HG03469 (cell line): ENCODE results near the gene TBX4.
"Not testable (repeated sequence)": the region's sequence is repeated elsewhere in the genome, so short reads cannot be mapped to it uniquely, and the experiment has no call there.

Source experiments
- ATAC-seq: cut with Tn5 transposase; IDR thresholded peaks from one replicate; pipeline ENCODE4 v1.9.1; 2021; ENCODE audit warnings: mild to moderate bottlenecking, moderate library complexity, moderate number of reproducible peaks; ENCODE audit not compliant: unreplicated experiment

Gene TBX4

DNA sequence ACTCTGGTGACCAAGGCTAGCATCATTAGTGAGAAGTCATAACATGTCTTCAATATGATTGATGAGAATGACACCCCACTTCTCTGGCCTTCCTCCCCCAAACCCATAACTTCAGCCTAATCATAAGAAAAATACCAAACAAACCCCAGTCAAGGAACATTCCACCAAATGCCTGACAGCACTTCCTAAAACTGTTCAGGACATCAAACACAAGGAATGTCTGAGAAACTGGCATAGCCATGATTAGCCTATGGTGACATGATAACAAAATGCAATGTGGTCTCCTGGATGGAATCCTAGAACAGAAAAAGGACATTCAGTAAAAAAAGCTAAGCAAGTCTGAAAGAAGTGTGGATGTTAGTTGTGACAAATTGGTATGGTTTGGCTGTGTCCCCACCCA, 24.7 kb upstream of the TBX4 start:
- no peak for ATAC-seq

DNA sequence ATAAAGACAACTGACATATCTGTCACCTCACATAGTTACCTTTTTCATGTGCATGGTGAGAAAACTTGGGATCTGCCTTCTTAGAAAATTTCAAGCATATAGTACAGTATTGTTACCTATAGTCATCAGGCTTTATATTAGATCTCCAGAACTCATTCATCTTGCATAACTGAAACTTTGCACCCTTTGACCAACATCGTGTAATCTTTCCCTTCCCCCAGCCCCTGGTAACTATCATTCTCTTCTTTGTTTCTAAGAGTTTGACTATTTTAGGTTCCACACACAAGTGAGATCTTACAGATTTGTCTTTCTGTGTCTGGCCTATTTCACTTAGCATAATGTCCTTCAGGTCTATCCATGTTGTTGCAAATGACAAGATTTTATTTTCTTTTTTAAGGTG, 22.9 kb upstream of the TBX4 start:
- ATAC-seq, result no peak

DNA sequence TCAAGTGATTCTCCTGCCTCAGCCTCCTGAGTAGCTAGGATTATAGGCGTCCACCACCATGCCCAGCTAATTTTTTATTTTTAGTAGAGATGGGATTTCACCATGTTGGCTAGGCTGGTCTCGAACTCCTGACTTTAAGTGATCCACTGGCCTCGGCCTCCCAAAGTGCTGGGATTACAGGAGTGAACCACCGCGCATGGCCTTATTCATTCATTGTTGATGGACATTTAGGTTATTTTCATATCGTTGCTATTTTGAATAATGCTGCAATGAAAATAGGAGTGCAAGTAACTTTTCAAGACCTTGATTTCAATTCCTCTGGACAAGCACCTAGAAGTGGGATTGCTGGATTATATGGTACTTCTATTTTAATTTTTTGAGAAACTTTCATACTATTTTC, 22.4 kb upstream of the TBX4 start:
- ATAC-seq, result not testable (repeated sequence)

DNA sequence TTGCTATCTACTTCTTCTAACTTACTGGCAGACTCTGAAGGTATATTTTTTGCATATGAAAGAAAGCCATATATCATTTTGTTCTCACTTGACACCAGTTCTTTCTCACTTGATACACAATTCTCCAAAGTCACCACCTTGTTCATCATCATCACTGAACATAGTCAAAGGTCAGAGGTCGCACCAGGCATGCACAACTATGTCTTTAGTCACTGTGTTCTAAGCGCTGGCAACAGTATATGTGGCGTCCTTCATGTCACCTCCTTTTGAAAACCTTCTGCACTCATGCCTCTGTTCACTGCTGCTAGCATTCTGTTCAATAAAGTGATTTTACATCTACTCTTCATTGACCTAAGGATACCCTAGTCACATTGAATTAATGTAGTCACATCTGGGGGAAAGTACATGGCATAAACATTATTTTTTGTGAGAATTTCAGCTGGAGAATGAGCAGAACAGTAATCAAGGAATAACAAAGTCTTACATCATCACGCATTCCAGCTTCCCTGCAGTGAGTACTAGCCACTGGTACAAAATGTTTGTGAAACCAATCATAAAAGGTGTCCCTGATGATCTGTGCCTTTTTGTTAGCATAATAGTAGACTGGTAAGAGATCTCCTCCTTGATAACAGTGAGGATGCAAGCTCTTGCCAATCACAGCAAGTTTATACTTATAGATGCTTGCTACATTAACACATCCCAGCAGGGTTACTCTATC, 20.5 kb upstream of the TBX4 start:
- no peak for ATAC-seq

DNA sequence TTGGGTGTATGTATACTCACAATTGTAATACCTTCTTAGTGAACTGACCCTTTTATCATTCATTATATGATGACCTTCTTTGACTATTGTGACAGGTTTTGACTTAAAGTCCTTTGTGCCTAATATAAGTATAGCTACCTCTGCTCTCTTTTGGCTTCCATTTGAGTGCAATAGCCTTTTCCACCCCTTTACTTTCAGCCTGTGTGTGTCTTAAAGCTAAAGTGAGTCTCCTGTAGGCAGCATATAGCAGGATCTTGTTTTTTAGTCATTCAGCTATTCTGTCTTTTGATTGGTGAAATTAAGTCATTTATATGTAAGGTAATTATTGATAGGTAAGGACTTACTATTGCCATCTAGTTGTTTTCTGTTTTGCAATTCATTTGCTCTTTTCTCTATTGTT, 15.9 kb upstream of the TBX4 start:
- no peak for ATAC-seq

DNA sequence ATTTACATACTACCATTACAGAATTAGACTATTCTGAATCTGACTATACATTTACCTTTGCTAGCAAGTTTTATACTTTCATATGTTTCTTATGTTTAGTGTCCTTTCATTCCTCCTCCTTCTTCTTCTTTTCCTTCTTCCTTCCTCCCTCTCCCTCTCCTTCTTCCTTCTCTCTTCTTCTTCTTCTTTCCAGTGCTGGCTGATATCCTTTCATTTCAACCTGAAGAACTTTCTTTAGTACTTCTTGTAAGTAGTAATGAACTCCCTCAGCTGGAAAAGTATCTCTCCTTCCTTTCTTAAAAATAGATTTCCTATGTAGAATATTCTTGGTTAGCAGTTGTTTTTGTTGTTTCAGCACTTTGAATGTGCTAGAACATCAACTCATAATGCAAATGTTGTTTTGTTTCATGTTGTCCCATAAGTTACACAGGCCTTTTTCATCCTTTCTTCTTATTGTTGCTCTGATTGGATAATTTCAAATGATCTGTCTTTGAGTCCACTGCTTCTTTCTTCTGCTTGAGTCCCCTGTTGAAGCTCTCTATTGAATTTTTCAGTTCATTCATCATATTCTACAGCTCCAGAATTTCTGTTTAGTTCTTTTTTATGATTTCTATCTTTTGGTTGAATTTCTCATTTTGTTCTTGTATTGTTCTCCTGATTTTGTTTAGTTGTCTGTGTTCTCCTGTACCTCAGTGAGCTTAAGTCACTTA, 15.1 kb upstream of the TBX4 start:
- ATAC-seq, result no peak

GRCh38 chr17:61440697-61441096, 11.5 kb upstream of the TBX4 start:
- ATAC-seq, result no peak

DNA sequence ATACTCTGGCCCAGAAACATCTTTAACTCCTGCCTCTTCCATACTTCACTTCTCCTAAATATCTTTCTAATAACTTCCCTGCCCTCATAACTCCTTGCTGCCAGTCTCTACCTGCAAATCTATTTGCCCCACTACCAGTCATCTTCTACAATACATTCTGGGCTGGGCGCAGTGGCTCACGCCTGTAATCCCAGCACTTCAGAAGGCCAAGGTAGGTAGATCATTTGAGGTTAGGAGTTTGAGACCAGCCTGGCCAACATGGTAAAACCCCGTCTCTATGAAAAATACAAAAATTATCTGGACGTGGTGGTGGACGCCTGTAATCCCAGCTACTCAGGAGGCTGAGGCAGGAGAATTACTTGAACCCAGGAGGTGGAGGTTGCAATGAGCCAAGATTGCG, 10.7 kb upstream of the TBX4 start:
- not testable (repeated sequence) for ATAC-seq

DNA sequence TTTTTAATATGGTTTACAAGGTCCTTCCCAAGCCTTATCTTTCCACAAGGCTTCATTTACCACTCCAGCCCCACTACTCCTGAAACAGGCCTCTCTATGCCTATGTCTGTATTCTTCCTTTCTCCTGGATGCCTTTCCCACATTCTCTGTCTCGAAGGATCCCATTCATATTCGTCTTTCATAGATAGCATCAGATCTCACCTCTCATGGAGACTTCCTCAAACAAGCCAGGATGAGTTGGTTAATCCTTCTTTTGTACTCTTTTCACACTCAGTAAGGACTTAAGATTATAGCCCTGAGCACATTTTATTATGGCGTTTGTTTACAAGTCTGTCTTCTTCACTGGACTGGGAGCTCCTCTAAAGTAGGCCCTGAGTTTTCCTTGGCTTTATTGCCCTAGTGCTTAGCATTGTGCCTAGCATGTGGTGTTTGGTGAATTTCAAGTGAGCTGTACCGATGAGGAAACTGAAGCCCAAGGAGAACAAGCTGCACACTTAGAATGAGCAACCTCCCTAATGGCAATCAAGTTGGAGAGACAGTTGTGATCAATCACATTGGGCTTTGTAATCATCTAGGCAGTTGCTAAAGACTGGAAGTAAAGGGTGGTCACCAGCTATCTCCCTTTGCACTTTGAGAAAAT, 10.0 kb upstream of the TBX4 start:
- ATAC-seq, result no peak

DNA sequence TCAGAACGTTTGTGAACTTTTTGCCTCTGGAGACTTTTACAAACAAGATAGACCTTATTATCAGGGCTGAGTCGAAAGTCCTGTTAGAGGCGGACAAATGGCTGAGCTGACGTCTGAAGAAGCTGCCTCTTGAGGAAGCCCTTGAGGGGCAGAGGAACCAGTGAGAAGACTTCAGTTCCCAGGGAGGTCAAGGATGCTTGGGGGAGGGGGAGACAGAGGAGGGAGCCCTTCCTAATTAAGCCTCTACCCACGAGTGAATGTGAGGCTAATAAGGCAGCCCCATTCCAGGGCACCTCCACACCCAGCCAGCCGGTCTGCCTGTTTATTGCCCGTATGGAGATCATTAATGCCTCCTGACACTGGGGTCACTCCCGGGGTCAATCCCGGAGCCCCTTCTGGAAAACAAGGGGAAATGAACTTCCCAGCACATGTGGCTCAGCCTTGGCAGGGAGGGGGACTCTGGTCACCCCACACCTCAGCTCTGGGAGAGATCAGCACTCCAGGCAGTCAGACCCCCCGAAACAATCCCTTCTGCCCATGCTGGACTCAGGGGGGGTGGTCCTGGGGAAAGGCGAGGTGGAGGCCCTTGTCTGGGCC, 9.2 kb upstream of the TBX4 start:
- no peak for ATAC-seq

DNA sequence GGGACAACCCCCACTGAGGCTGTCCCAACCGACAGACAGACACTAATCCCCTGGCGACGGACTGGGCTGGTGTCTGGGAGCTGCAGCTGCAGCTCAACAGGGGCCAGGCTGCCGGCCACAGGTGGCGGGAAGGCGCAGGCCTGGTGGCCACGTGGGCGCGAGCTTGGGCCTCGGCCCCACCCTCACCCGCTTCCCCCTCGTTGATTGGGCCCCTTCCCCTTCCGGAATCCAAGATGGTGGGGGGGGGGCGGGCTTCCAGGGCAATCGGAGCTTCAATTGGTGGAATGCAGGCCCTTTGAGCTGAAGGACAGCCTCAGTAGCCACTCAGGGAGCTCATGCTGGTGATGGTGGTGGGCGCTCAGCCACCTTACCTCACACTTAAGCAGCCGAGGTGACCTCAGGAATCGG, 8.7 kb upstream of the TBX4 start:
- ATAC-seq, result no peak

- ATAC-seq, result no peak
Measured at GRCh38 chr17:61444075-61444474, 8.1 kb upstream of the TBX4 start.

DNA sequence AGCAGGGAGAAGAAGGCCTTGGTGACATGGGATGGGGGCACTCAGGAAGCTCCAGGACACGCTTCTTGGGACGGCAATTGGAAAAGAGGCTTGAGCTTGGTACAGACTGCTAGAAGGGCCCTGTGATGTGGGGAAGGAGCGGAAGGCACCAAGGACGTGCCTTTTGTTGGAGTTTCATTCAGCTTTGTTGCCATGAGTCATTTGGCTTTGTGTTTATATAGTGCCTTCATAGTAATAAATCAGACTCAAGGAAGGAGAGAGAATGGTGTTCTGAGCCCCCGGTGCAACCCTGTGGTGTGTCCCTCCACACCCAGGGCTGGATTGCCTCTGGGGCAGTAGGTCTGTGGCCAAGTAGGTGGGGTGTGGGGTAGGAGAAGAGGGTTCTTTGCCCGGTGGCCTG, 7.4 kb upstream of the TBX4 start:
- ATAC-seq, result no peak

DNA sequence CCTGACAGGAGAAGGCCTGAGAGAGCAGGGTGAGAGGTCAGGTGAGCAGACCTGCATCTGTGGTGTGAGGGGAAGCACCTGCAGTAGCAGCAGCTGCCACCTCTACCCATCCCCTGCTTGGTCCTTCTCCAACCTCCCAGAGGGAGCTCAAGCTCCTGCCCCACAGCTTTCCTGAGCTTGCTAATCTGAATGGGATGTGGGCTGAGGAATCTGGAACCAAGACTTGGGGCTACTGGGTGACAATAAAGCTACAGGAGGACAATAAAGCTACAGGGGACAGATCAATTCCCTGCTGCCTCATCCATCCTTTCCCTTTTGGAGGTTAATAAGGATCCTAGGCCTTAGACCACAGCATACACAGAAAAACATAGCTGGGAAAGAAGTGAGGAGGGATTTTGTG, 4.9 kb upstream of the TBX4 start:
- no peak for ATAC-seq

GRCh38 chr17:61448042-61448441, 4.2 kb upstream of the TBX4 start:
- ATAC-seq, result no peak

DNA sequence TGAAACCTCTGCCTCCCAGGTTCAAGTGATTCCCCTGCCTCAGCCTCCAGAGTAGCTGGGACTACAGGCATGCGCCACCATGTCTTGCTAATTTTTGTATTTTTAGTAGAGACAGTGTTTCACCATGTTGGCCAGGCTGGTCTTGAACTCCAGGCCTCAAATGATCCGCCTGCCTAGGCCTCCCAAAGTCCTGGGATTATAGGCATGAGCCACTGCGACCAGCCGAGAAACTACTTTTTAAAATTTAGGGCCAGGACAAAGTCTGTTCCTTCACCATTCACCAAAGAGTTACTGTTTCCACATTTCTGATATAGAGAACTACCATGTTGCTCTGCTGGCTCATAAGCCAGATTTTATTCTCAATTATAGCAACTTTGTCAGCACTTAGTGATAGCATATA, 3.1 kb upstream of the TBX4 start:
- not testable (repeated sequence) for ATAC-seq

DNA sequence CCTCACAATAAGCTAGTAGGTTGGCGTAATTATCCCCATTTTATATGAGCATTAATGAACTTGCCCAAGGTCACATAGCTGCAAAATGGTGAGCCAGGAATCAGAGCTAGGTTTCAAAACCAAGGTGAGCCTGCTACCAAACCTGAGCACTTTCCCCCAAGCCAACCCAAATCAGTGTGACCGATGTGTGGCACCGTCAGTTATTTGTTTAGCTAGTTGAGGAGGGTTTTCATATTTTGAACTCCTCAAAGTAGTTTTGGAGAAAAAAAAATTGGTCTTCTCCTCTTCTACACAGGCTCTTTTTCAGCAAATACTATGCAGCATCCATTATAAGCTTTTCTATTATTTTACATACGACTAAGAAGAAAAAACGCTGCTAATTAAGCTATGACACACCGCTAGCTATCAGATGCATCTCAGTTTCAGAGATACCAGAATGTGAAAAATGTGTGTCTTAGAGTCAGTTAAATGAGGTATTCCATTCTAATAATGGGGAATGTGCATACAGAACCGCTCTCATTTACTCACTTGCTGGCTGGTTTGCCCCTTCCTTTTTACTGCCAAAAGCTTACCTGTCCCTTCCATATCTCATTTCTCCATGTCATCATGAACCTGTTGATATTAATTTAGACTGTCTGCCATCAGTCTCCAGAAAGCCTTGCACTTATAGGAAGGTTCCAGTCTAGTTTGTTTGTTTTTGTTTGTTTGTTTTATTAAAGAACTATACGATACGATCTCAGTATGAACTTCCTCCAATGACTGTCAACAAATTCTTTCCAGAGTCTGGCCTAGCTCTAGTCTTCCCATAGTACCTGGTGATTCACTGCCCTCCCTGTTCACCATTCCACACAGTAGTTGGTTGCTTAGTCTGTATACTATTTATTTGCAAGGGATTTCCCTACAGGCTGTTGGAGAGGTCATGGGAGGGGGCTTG, 2.2 kb upstream of the TBX4 start:
- no peak for ATAC-seq

DNA sequence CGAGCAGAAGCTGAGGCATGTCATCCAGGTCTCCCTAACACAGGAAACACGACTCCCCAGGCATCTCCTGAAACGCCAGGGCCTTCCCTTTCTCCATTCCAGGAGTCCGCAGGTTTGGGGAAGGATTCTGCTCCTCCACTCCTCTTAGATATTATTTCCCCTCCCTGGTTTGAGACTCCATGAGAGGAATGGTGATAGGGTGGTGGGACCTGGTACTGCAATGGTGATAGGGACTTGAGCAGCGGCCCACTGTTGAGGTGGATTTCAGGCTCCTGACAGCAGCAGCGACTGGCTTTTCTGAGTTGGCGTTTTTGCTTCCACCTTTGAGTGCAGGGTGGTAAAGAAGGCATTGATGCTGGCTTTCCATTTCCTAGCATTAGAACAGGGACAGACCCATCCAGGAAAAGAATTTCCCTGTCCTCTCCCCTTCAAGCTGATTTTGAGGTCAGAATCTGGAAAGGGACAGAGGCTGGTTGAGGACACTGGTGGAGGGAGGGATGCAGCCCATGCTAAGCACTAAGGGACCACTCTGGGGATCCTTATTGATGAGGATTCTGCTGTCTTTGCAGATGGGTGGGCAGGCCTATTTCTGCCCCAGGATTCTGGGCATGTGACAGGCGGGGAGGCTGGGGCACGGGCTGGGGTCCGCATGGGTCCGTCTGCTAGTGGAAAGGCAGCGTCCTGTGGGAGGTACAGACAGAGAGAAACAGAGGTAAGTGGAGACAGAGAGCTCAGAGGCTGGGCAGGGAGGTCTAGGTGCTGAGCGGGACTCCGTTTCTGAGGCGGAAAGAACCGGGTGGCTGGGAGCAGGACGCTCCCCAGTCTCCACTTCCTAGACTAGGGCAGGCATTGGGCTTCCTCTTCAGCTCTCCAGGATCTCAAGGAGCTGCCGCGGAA, 1.3 kb upstream of the TBX4 start:
- no peak for ATAC-seq

GRCh38 chr17:61451538-61452300, 503 bp upstream of the TBX4 start:
- ATAC-seq, result no peak
